Measurements from ENCODE around the gene ATOH7. TPM values are rescaled to one million over a fixed set of nuclear protein-coding genes. Genes with fewer than 3 reads are reported as not detected.

Gene ATOH7
- polyA plus RNA-seq, 3 donors: not detected

DNA sequence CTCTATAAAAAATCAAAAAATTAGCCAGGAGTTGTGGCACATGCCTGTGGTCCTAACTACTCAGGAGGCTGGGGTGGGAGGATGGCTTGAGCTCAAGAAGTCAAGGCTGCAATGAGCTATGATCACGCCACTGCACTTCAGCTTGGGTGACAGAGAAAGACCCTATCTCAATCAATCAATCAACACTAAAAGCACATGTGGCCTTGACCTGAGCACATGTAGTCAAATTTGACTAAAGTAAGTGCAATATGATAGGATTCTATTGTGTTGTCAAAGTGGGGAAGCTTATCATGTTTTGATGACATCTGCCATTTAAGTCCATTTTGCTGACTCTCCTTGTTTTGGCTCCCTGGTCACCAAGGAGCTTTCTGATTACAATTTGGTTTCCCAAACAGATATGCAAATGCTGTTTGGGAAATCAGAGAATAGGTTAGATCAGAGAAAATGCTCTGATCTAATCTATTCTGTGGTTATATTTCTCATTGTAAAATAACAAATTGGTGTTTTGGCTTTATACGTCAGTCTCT lies 43.8 kb upstream of the ATOH7 start:
- no peak for DNase-seq

DNA sequence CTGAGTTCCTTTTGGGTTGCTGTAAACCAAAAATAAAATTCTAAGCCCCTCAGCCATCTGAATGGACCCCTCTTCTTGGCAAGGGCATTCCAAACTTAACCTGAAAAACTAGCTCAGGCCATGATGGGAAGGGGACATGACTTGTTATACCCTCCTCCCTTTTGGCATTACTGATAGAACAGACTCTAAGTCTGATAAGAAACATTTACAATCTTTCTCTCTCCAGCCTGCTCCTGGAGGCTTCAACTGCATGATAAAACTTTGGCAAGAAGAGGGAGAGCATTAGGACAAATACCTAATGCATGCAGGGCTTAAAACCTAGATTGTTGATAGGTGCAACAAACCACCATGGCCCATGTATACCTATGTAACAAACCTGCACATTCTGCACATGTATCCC lies 40.9 kb upstream of the ATOH7 start:
- Mint-ChIP-seq H3K4me1 (no peaks in the 10 kb centered on the region), H3K9me3 (peaks cover 8 to 18% (median 14%) of the 10 kb centered on the region in 7 donors), H3K36me3 (no peaks in the 10 kb centered on the region), H3K27ac (no peak overlapping the region), H3K27me3 (ENCODE audit: low read depth in 3 of 3) (peaks cover 0 to 2% (median 1%) of the 10 kb centered on the region in 3 donors), H3K4me3 (no peak overlapping the region)
- no peaks in the 10 kb centered on the region for H3K79me2 ChIP-seq (ENCODE audit: insufficient read depth, low read length)
- H3K9me3 ChIP-seq (replicated peaks in 1 of 2; ENCODE audit: control insufficient read depth in 1 of 2, insufficient read depth in 1 of 2, low read length in 2 of 2): peaks cover 7 to 8% of the 10 kb centered on the region in 2 donors
- H3K27ac ChIP-seq (ENCODE audit: low read depth in 1 of 2, low read length in 2 of 2): no peak overlapping the region
- H3K36me3 ChIP-seq (replicated peaks in 1 of 2; ENCODE audit: control insufficient read depth in 1 of 2, insufficient read depth in 2 of 2, low read length in 2 of 2): no peaks in the 10 kb centered on the region
- no peak overlapping the region for H3K9ac ChIP-seq (ENCODE audit: insufficient read depth, low read length, poor library complexity, severe bottlenecking)
- DNase-seq: no peak
- no peaks in the 10 kb centered on the region for H3K4me1 ChIP-seq (ENCODE audit: control insufficient read depth in 1 of 2, insufficient read depth in 2 of 2, low read length in 2 of 2)
- TF ChIP-seq, protein P1, sequence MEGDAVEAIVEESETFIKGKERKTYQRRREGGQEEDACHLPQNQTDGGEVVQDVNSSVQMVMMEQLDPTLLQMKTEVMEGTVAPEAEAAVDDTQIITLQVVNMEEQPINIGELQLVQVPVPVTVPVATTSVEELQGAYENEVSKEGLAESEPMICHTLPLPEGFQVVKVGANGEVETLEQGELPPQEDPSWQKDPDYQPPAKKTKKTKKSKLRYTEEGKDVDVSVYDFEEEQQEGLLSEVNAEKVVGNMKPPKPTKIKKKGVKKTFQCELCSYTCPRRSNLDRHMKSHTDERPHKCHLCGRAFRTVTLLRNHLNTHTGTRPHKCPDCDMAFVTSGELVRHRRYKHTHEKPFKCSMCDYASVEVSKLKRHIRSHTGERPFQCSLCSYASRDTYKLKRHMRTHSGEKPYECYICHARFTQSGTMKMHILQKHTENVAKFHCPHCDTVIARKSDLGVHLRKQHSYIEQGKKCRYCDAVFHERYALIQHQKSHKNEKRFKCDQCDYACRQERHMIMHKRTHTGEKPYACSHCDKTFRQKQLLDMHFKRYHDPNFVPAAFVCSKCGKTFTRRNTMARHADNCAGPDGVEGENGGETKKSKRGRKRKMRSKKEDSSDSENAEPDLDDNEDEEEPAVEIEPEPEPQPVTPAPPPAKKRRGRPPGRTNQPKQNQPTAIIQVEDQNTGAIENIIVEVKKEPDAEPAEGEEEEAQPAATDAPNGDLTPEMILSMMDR (IDR thresholded peaks at IDR 0.05): no peak
- no peak overlapping the region for H3K4me2 ChIP-seq (replicated peaks; ENCODE audit: extremely low read depth, low read length, poor library complexity, severe bottlenecking)
- H2AFZ ChIP-seq (ENCODE audit: insufficient read depth, low read depth, low read length, poor library complexity, severe bottlenecking): no peak overlapping the region
- H3K4me3 ChIP-seq (replicated peaks in 1 of 3; ENCODE audit: low read depth in 2 of 3, low read length in 3 of 3): no peak overlapping the region
- intact Hi-C loops (cut with micrococcal nuclease): no loop called here
- no peaks in the 10 kb centered on the region for H3K27me3 ChIP-seq (ENCODE audit: control insufficient read depth in 2 of 2, insufficient read depth in 2 of 2, low read length in 2 of 2)
- H4K20me1 ChIP-seq (ENCODE audit: insufficient read depth, low read length): no peaks in the 10 kb centered on the region

More for the DNA sequence above, 43.8 kb upstream of the ATOH7 start:
- no peak overlapping the region for H3K4me3 ChIP-seq (replicated peaks in 1 of 3; ENCODE audit: low read depth in 2 of 3, low read length in 3 of 3)
- no peak overlapping the region for H3K4me2 ChIP-seq (replicated peaks; ENCODE audit: extremely low read depth, low read length, poor library complexity, severe bottlenecking)
- no peaks in the 10 kb centered on the region for H3K4me1 Mint-ChIP-seq
- intact Hi-C loops (cut with micrococcal nuclease): no loop called here
- H3K9me3 Mint-ChIP-seq: peaks cover 22 to 36% (median 30%) of the 10 kb centered on the region in 7 donors
- peaks cover 14 to 20% of the 10 kb centered on the region in 2 donors for H3K9me3 ChIP-seq (replicated peaks in 1 of 2; ENCODE audit: control insufficient read depth in 1 of 2, insufficient read depth in 1 of 2, low read length in 2 of 2)
- peaks cover 0 to 2% (median 1%) of the 10 kb centered on the region in 3 donors for H3K27me3 Mint-ChIP-seq (ENCODE audit: low read depth in 3 of 3)
- H4K20me1 ChIP-seq (ENCODE audit: insufficient read depth, low read length): no peaks in the 10 kb centered on the region
- H3K4me1 ChIP-seq (ENCODE audit: control insufficient read depth in 1 of 2, insufficient read depth in 2 of 2, low read length in 2 of 2): no peaks in the 10 kb centered on the region
- H3K36me3 Mint-ChIP-seq: no peaks in the 10 kb centered on the region
- H3K4me3 Mint-ChIP-seq: no peak overlapping the region
- no peaks in the 10 kb centered on the region for H3K79me2 ChIP-seq (ENCODE audit: insufficient read depth, low read length)
- H2AFZ ChIP-seq (ENCODE audit: insufficient read depth, low read depth, low read length, poor library complexity, severe bottlenecking): no peak overlapping the region
- no peaks in the 10 kb centered on the region for H3K27me3 ChIP-seq (ENCODE audit: control insufficient read depth in 2 of 2, insufficient read depth in 2 of 2, low read length in 2 of 2)
- no CpG with 5 or more reads among the region's 2 CpGs for WGBS (ENCODE audit: insufficient coverage)
- H3K9ac ChIP-seq (ENCODE audit: insufficient read depth, low read length, poor library complexity, severe bottlenecking): no peak overlapping the region
- H3K27ac Mint-ChIP-seq: no peak overlapping the region
- TF ChIP-seq, protein P1 (IDR thresholded peaks at IDR 0.05): no peak
- no peak overlapping the region for H3K27ac ChIP-seq (ENCODE audit: low read depth in 1 of 2, low read length in 2 of 2)
- no peaks in the 10 kb centered on the region for H3K36me3 ChIP-seq (replicated peaks in 1 of 2; ENCODE audit: control insufficient read depth in 1 of 2, insufficient read depth in 2 of 2, low read length in 2 of 2)

All from CD14-positive monocyte (primary cell).